K562 (cell line): Measurements from ENCODE around the gene TALDO1. TPM values are rescaled to one million over a fixed set of nuclear protein-coding genes. Genes with fewer than 3 reads are reported as not detected.
A peak's percentile ranks its signal among the peaks of the same experiment; 100 is the strongest.

ENCODE experiments used
- FOXA1 ChIP-seq: fragments of 450-650 bp; IDR thresholded peaks from 2 replicates; pipeline ENCODE4 v1.6.1; 2016; ENCODE audit warnings: mild to moderate bottlenecking, borderline replicate concordance
- L3MBTL2 ChIP-seq: fragments of 450-650 bp; IDR thresholded peaks from 2 replicates; pipeline ENCODE4 v1.6.1; 2016; ENCODE audit warnings: mild to moderate bottlenecking, moderate library complexity
- SMARCE1 ChIP-seq: fragments of 450-650 bp; IDR thresholded peaks from 2 replicates; pipeline ENCODE4 v1.7.1; 2016; ENCODE audit warnings: mild to moderate bottlenecking
- YY1 ChIP-seq, 3 experiments: IDR thresholded peaks; 2 replicates each; pipeline ENCODE4 v1.6.1; 2011; ENCODE audit warnings: low read length in 2 of 3, mild to moderate bottlenecking in 2 of 3, moderate library complexity in 2 of 3, borderline replicate concordance in 1 of 3, control low read depth in 1 of 3, low read depth in 1 of 3; ENCODE audit not compliant: insufficient read depth in 3 of 3, insufficient replicate concordance in 2 of 3, control insufficient read depth in 1 of 3, insufficient read length in 1 of 3; ENCODE audit errors: extremely low read depth in 1 of 3
- ZFP30 ChIP-seq: fragments of 250-450 bp; sonication (Bioruptor Pico); IDR thresholded peaks from 2 replicates; pipeline ENCODE4 v1.8.0; 2022; ENCODE audit warnings: moderate library complexity, mild to moderate bottlenecking, inconsistent platforms, borderline replicate concordance
- polyA plus RNA-seq, 8 experiments: library from polyadenylated mRNA; depleted of rRNA in 4 of 8; stranded (reverse) in 5 of 8; unstranded in 3 of 8; fragments of >200 nt; fragmentation: Nextera tagmentation in 2 of 8; fragmentation: Illumina TruSeq in 1 of 8; extraction: Ambion mirVana in 2 of 8; extraction: Trizol in 1 of 8; gene quantifications; 2 replicates each; pipeline versions ENCODE4 v1.2.1 to v1.2.3, GENCODE V29; 2011 to 2014; ENCODE audit warnings: inconsistent platforms in 1 of 8, missing spikeins in 1 of 8
- total RNA-seq, 7 experiments: library from RNA; depleted of rRNA in 6 of 7; stranded (reverse); fragments of >200 nt in 6 of 7; fragmentation: Illumina TruSeq in 2 of 7; extraction: Trizol in 2 of 7; gene quantifications; 2 replicates each; pipeline versions ENCODE4 v1.2.1 to v1.2.3, GENCODE V29; 2011 to 2021; ENCODE audit warnings: low replicate concordance in 1 of 7
- TF ChIP-seq, protein P1 (sequence below): fragments of 450-650 bp; IDR thresholded peaks from 2 replicates; pipeline ENCODE4 v1.6.1; 2016; ENCODE audit warnings: mild to moderate bottlenecking, moderate library complexity
- TF ChIP-seq, protein P2 (sequence below): sonication (generic); formaldehyde crosslinking; IDR thresholded peaks from 2 replicates; pipeline ENCODE4 v1.8.1; 2023; ENCODE audit warnings: mild to moderate bottlenecking, missing genetic modification reagents
- TF ChIP-seq, protein P3 (sequence below): sonication (generic); formaldehyde crosslinking; IDR thresholded peaks from 2 replicates; pipeline ENCODE4 v1.5.0; 2020; ENCODE audit warnings: missing genetic modification reagents

The TALDO1 gene
- total and polyA plus RNA-seq, 9 of the 15 experiments (the other 6 are each of a cell fraction or from before 2014, with no cell fraction given) = 260 to 541 (median 441) TPM

DNA sequence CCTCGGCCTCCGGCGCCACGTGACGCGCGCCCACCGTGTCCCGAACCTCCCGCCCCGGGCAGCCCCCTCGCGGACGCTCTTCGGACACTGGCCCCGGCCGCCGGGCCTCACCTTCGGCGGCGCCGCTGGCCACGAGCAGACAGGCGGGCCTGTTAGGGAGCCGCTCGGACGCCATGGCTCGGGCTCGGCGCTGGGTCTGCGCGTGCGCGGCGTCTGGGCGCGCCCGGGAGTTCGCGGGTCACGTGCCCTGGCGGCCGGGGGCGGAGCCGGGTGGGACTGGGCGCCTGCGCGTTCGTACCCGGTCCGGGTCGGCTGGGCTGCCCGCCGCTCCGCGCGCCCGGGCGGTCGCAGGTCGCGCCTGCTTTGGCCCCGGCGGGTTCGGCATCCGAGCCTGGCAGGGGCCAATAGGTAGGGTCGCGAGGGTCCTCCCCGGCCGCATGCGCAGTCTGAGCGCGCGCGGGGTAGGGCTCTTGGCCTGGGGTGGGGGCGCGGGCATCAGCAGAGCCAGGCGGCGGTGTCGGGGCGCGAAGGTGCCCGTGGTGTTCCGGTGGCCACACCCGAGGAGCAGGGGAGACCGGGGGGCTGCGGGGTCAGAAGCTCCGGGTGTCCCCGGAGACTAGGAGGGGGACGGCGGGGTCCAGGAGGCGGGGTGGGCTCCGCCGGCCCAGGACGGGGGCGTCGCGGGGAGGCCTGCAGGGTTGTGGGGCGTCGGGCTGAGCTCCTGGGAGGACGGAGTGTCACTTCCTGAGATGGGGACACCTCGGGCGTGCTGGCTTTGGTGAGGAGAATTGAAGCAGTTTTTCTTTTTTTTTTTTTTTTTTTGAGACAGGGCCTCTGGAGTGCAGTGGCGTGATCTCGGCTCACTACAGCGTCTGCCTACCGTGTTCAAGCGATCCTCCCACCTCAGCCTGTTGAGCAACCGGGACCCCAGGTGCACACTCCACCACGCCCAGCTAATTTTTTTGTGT lies 30.3 kb downstream of the TALDO1 start, which contains the start of gene GATD1 (continued):
- TF ChIP-seq, protein P1, sequence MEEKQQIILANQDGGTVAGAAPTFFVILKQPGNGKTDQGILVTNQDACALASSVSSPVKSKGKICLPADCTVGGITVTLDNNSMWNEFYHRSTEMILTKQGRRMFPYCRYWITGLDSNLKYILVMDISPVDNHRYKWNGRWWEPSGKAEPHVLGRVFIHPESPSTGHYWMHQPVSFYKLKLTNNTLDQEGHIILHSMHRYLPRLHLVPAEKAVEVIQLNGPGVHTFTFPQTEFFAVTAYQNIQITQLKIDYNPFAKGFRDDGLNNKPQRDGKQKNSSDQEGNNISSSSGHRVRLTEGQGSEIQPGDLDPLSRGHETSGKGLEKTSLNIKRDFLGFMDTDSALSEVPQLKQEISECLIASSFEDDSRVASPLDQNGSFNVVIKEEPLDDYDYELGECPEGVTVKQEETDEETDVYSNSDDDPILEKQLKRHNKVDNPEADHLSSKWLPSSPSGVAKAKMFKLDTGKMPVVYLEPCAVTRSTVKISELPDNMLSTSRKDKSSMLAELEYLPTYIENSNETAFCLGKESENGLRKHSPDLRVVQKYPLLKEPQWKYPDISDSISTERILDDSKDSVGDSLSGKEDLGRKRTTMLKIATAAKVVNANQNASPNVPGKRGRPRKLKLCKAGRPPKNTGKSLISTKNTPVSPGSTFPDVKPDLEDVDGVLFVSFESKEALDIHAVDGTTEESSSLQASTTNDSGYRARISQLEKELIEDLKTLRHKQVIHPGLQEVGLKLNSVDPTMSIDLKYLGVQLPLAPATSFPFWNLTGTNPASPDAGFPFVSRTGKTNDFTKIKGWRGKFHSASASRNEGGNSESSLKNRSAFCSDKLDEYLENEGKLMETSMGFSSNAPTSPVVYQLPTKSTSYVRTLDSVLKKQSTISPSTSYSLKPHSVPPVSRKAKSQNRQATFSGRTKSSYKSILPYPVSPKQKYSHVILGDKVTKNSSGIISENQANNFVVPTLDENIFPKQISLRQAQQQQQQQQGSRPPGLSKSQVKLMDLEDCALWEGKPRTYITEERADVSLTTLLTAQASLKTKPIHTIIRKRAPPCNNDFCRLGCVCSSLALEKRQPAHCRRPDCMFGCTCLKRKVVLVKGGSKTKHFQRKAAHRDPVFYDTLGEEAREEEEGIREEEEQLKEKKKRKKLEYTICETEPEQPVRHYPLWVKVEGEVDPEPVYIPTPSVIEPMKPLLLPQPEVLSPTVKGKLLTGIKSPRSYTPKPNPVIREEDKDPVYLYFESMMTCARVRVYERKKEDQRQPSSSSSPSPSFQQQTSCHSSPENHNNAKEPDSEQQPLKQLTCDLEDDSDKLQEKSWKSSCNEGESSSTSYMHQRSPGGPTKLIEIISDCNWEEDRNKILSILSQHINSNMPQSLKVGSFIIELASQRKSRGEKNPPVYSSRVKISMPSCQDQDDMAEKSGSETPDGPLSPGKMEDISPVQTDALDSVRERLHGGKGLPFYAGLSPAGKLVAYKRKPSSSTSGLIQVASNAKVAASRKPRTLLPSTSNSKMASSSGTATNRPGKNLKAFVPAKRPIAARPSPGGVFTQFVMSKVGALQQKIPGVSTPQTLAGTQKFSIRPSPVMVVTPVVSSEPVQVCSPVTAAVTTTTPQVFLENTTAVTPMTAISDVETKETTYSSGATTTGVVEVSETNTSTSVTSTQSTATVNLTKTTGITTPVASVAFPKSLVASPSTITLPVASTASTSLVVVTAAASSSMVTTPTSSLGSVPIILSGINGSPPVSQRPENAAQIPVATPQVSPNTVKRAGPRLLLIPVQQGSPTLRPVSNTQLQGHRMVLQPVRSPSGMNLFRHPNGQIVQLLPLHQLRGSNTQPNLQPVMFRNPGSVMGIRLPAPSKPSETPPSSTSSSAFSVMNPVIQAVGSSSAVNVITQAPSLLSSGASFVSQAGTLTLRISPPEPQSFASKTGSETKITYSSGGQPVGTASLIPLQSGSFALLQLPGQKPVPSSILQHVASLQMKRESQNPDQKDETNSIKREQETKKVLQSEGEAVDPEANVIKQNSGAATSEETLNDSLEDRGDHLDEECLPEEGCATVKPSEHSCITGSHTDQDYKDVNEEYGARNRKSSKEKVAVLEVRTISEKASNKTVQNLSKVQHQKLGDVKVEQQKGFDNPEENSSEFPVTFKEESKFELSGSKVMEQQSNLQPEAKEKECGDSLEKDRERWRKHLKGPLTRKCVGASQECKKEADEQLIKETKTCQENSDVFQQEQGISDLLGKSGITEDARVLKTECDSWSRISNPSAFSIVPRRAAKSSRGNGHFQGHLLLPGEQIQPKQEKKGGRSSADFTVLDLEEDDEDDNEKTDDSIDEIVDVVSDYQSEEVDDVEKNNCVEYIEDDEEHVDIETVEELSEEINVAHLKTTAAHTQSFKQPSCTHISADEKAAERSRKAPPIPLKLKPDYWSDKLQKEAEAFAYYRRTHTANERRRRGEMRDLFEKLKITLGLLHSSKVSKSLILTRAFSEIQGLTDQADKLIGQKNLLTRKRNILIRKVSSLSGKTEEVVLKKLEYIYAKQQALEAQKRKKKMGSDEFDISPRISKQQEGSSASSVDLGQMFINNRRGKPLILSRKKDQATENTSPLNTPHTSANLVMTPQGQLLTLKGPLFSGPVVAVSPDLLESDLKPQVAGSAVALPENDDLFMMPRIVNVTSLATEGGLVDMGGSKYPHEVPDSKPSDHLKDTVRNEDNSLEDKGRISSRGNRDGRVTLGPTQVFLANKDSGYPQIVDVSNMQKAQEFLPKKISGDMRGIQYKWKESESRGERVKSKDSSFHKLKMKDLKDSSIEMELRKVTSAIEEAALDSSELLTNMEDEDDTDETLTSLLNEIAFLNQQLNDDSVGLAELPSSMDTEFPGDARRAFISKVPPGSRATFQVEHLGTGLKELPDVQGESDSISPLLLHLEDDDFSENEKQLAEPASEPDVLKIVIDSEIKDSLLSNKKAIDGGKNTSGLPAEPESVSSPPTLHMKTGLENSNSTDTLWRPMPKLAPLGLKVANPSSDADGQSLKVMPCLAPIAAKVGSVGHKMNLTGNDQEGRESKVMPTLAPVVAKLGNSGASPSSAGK = no peak
- TF ChIP-seq, protein P2, sequence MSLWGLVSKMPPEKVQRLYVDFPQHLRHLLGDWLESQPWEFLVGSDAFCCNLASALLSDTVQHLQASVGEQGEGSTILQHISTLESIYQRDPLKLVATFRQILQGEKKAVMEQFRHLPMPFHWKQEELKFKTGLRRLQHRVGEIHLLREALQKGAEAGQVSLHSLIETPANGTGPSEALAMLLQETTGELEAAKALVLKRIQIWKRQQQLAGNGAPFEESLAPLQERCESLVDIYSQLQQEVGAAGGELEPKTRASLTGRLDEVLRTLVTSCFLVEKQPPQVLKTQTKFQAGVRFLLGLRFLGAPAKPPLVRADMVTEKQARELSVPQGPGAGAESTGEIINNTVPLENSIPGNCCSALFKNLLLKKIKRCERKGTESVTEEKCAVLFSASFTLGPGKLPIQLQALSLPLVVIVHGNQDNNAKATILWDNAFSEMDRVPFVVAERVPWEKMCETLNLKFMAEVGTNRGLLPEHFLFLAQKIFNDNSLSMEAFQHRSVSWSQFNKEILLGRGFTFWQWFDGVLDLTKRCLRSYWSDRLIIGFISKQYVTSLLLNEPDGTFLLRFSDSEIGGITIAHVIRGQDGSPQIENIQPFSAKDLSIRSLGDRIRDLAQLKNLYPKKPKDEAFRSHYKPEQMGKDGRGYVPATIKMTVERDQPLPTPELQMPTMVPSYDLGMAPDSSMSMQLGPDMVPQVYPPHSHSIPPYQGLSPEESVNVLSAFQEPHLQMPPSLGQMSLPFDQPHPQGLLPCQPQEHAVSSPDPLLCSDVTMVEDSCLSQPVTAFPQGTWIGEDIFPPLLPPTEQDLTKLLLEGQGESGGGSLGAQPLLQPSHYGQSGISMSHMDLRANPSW = 0 out of 2 replicates have a peak, but pooled peaks have one; percentile 33
- TF ChIP-seq YY1 (IDR thresholded peaks at IDR 0.05; ENCODE audit: borderline replicate concordance in 1 of 3, control insufficient read depth in 1 of 3, extremely low read depth in 1 of 3, insufficient read depth in 3 of 3, insufficient read length in 1 of 3, insufficient replicate concordance in 2 of 3, low read depth in 1 of 3, low read length in 2 of 3) = peak; percentile 48 to 93 (median 88)
- peak; percentile 69 for TF ChIP-seq L3MBTL2
- TF ChIP-seq ZFP30 (CRISPR knock-in tag) = no peak
- no peak for TF ChIP-seq SMARCE1
- TF ChIP-seq, protein P3, sequence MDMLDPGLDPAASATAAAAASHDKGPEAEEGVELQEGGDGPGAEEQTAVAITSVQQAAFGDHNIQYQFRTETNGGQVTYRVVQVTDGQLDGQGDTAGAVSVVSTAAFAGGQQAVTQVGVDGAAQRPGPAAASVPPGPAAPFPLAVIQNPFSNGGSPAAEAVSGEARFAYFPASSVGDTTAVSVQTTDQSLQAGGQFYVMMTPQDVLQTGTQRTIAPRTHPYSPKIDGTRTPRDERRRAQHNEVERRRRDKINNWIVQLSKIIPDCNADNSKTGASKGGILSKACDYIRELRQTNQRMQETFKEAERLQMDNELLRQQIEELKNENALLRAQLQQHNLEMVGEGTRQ (CRISPR knock-in tag) = peak; percentile 91
- TF ChIP-seq FOXA1 = no peak
